HG02798 (cell line): ENCODE results near the gene MPP3.

Source experiments
- ATAC-seq: cut with Tn5 transposase; IDR thresholded peaks from one replicate; pipeline ENCODE4 v1.9.1; 2021; ENCODE audit warnings: mild to moderate bottlenecking; ENCODE audit not compliant: unreplicated experiment, poor library complexity

The MPP3 gene

DNA sequence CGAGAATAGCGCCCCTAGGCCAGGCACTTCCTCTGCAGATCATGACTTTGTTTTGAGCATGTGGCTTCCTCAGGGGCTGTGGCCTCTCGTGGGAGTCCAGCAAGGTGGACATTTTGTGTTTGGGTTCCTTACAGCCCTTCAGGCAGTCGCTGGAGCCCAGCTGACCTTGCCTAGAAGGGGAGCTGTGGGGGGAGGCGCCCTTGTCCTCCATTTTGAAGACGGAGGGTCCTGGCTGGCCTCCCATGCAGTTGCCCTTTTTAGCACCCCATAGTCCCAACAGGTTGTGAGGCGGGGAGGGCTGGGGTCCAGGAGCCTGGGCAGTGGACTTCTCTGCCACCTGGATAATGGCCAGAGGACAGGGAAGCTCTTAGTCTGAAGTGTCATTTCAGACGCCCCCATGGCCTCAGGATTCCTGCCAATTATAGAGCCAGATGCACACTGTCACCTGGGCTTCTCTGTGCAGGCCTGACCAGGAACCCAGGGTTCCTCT is 75.7 kb downstream of the MPP3 start:
- ATAC-seq: no peak

DNA sequence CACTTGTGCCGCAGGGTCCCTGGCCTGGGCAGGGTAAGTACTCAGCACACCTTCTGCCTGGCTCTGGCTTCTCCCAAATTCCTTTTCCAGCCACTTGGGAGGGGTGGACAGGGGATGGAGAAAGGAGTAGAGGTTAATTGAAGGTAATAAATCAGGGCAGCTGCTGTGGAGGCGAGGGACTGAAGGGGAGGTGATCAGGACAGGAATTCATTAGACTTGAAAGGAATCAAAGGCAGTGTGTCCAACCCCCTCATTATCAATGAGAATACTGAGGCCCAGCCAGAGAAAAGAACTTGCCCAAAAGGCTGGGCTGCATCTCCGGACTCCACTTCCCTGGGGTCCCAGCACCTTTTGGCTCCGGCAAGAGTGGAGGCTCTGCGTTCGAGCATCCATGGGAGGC is 76.7 kb downstream of the MPP3 start:
- no peak for ATAC-seq

DNA sequence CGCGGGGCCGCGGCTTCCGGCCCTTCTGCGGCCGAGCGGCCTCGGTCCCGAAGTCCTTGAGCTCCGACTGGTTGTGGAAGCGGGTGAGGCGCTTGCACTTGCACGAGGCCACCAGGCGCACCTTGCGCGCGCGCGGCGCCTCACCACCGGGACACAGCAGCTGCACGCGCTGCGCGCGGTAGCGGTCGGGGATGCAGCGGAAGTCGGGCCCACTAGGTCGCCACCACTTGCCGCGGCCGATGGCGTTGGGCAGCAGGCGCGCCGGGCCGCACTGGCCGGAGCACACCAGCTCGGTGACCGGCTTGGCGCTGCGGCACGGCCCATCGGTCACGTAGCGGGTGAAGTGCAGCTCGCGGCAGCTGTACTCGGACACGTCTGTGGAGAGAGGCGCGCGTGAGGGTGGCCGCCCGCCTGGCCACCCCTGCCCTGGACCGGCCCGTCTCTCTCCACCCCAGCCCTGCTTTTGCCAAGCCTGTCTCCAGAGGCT is 77.5 kb downstream of the MPP3 start:
- ATAC-seq: no peak

DNA sequence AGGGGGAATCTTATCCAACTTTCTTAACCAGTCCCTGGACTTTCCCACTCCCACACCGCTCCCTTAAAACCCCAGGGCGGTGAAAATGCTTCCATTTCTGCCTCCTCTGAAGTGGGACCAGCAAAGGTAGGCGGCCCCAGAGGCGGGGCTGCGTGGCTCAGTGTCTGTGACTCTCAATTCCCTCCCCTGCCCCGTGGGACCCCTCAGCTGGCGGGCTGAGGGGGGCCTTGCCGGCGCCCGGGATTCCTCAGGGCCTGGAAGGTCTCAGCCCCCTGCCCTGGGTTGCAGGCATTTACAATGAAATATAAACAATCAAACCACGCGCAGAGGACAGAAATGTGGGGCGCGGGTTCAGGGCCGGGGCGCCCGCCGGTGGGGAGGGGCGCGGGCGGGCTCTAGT is 78.0 kb downstream of the MPP3 start:
- no peak for ATAC-seq

DNA sequence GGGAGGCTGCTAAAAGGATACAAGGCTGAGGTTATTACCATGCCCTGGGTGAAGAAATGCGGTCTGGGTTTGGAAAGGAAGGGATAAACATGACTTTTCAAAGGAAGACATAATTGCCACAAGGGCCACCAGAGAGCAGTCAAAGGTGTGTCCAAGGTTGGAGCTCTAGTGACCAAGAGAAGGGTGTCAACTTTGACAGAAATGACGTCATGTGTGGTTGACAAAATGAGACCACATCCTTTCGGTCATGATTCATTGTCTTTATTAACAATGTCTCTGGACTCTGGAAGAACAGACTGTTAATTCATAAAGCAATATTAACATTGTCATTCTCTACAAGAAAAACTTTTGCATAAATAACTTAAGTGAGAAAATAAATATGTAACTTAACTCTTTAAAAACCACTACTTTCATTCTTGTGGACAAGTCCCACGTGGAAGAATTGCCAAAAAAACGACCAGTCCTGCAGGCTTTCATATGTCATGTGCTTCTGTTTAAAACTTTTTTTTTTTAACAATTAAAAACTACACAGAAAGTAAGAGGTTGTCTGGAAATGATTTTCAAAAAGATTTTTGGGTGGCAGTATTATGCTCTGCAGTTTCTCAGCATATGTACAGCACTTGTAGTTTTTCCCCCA is 79.3 kb downstream of the MPP3 start:
- ATAC-seq: no peak
